Measurements from ENCODE around the gene ANKLE2. TPM values are rescaled to one million over a fixed set of nuclear protein-coding genes. Genes with fewer than 3 reads are reported as not detected.

ANKLE2 gene
- total RNA-seq, 2 donors from 2014 or later = 31.1 to 82.4 TPM

DNA sequence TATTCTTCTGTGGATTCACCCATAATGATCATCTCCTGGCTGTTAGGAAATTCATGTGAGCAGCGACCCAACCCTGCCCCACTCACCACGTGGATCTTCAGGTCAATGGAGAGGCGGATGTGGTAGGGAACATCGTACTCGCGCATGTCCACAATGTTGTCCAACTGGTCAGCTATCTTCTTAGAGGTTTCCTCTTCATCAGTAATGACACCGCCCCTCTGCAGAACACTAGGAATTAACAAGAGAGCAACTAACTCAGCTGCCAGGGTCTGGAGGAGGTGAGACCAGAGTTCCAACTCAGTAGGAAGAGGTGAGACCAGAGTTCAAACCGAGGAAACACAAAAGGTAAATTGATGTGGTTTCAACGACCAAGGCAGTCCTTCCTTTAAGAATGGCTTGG, 84.1 kb downstream of the ANKLE2 start:
- TF ChIP-seq POLR2A (IDR thresholded peaks at IDR 0.05) (no peak), POLR2AphosphoS5 (IDR thresholded peaks at IDR 0.05) (no peak)
- TF ChIP-seq, protein P1, sequence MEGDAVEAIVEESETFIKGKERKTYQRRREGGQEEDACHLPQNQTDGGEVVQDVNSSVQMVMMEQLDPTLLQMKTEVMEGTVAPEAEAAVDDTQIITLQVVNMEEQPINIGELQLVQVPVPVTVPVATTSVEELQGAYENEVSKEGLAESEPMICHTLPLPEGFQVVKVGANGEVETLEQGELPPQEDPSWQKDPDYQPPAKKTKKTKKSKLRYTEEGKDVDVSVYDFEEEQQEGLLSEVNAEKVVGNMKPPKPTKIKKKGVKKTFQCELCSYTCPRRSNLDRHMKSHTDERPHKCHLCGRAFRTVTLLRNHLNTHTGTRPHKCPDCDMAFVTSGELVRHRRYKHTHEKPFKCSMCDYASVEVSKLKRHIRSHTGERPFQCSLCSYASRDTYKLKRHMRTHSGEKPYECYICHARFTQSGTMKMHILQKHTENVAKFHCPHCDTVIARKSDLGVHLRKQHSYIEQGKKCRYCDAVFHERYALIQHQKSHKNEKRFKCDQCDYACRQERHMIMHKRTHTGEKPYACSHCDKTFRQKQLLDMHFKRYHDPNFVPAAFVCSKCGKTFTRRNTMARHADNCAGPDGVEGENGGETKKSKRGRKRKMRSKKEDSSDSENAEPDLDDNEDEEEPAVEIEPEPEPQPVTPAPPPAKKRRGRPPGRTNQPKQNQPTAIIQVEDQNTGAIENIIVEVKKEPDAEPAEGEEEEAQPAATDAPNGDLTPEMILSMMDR (IDR thresholded peaks at IDR 0.05) = no peak
- 92% methylated on average over 9 of the region's 9 CpGs for WGBS
- Histone ChIP-seq H3K9me3 (no peaks in the 10 kb centered on the region), H3K36me3 (peaks cover 0 to 17% of the 10 kb centered on the region in 2 donors), H3K4me1 (replicated peaks) (no peaks in the 10 kb centered on the region), H3K27me3 (replicated peaks; ENCODE audit: insufficient read depth) (no peaks in the 10 kb centered on the region), H3K27ac (no peak overlapping the region), H3K4me3 (no peak overlapping the region)
- DNase-seq (ENCODE audit: low spot score) = no peak
- intact Hi-C loops (cut with DNase I) = no loop called here

DNA sequence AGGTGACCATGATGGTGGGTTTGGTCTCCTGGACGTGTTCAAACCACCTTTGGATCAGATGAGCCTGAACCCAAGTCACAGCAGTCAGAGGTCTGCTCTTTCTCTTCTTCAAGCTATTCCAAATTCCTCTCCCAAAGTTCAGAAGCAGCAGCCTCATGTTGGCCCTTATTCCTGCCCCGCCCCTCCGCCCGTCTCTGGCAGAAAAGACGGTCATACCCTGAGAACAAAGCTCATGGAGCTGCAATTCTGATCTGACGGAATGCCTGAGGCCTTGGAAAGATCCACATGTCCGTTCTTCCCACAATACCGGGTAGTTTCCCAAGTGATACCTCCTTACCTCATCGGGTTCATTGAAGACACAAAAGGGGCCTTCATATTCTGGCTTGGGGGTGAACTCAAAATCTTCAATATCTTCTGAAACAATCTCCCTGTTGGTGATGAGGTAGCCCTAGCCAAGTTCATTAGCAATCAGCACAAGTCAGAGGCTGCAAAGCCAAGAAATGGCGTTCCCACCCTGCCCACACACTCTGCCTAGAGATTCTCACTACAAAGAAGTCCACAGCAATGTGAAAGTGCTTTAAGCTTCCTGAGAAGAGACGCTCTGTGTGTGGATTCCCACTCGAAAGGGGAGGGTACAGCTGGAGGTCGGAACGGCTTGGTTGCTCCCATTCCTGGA, 85.7 kb downstream of the ANKLE2 start:
- WGBS = 95% methylated on average over 14 of the region's 14 CpGs

More for the DNA sequence above, 85.7 kb downstream of the ANKLE2 start:
- Histone ChIP-seq H3K27ac (no peak overlapping the region), H3K9me3 (no peaks in the 10 kb centered on the region), H3K27me3 (replicated peaks; ENCODE audit: insufficient read depth) (no peaks in the 10 kb centered on the region), H3K36me3 (peaks cover 2 to 17% of the 10 kb centered on the region in 2 donors), H3K4me1 (replicated peaks) (no peaks in the 10 kb centered on the region), H3K4me3 (no peak overlapping the region)
- DNase-seq (ENCODE audit: low spot score) = no peak
- intact Hi-C loops (cut with DNase I) = no loop called here
- TF ChIP-seq, protein P1 (IDR thresholded peaks at IDR 0.05) = no peak
- TF ChIP-seq POLR2AphosphoS5 (IDR thresholded peaks at IDR 0.05) = no peak

Small RNA genes lying within 50 kb of the gene (small RNA-seq; reads per million reads assigned to genes)
- gene RNA5SP379 = 0.09 to 0.10 reads per million in 2 donors

Other genes starting within 250 kb of the ANKLE2 start
- gene LRCOL1, start 151.2 kb downstream of the ANKLE2 start, total RNA-seq = under 1 TPM in 1 of 2 donors, not detected in 1; 0.68 TPM
- 1 to 10 TPM in 1 of 2 donors, under 1 TPM in 1; 0.32 to 8.2 TPM for gene P2RX2, start 143.1 kb downstream of the ANKLE2 start, total RNA-seq
- 10 to 100 TPM; 41.8 to 65.4 TPM for gene POLE, start 74.5 kb downstream of the ANKLE2 start, total RNA-seq
- gene PXMP2, start 74.2 kb downstream of the ANKLE2 start, total RNA-seq = 100 to 1,000 TPM in 1 of 2 donors, 10 to 100 TPM in 1; 25.7 to 107 TPM
- 10 to 100 TPM; 37.4 to 41.4 TPM for gene PGAM5, start 51.0 kb downstream of the ANKLE2 start, total RNA-seq
- 100 to 1,000 TPM in 1 of 2 donors, 10 to 100 TPM in 1; 99.1 to 109 TPM for gene GOLGA3, start 67.0 kb upstream of the ANKLE2 start, total RNA-seq
- 10 to 100 TPM; 18.7 to 52.3 TPM for gene CHFR, start 125.8 kb upstream of the ANKLE2 start, total RNA-seq
- 10 to 100 TPM in 1 of 2 donors, 1 to 10 TPM in 1; 9.6 to 12.7 TPM for gene ZNF605, start 194.5 kb upstream of the ANKLE2 start, total RNA-seq
- 10 to 100 TPM; 14.2 to 17.0 TPM for gene ZNF26, start 224.5 kb upstream of the ANKLE2 start, total RNA-seq